Frontal cortex (tissue), 4 donors: ENCODE results near the gene DUSP8. TPM values are rescaled to one million over a fixed set of nuclear protein-coding genes. Genes with fewer than 3 reads are reported as not detected.
"Not testable (repeated sequence)": the region's sequence is repeated elsewhere in the genome, so short reads cannot be mapped to it uniquely, and the experiment has no call there.

Experiments
- DNase-seq, 2 donors: peaks; one replicate each; pipeline ENCODE4 v3.0.0; 2012; ENCODE audit warnings: low spot score in 2 of 2
- FAIRE-seq: peaks from 2 replicates; lab custom pipeline; 2012; peaks lifted over from hg19 to GRCh38; lab: Jason Lieb, UNC
- total RNA-seq: library from RNA; depleted of rRNA; stranded (reverse); fragments of >200 nt; gene quantifications from one replicate; pipeline ENCODE4 v1.2.3, GENCODE V29; 2014
- donor health status: control.
- donor health status: control.
- donor health status: control.

The DUSP8 gene, protein sequence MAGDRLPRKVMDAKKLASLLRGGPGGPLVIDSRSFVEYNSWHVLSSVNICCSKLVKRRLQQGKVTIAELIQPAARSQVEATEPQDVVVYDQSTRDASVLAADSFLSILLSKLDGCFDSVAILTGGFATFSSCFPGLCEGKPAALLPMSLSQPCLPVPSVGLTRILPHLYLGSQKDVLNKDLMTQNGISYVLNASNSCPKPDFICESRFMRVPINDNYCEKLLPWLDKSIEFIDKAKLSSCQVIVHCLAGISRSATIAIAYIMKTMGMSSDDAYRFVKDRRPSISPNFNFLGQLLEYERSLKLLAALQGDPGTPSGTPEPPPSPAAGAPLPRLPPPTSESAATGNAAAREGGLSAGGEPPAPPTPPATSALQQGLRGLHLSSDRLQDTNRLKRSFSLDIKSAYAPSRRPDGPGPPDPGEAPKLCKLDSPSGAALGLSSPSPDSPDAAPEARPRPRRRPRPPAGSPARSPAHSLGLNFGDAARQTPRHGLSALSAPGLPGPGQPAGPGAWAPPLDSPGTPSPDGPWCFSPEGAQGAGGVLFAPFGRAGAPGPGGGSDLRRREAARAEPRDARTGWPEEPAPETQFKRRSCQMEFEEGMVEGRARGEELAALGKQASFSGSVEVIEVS
- total RNA-seq, result 4.1 TPM

DNA sequence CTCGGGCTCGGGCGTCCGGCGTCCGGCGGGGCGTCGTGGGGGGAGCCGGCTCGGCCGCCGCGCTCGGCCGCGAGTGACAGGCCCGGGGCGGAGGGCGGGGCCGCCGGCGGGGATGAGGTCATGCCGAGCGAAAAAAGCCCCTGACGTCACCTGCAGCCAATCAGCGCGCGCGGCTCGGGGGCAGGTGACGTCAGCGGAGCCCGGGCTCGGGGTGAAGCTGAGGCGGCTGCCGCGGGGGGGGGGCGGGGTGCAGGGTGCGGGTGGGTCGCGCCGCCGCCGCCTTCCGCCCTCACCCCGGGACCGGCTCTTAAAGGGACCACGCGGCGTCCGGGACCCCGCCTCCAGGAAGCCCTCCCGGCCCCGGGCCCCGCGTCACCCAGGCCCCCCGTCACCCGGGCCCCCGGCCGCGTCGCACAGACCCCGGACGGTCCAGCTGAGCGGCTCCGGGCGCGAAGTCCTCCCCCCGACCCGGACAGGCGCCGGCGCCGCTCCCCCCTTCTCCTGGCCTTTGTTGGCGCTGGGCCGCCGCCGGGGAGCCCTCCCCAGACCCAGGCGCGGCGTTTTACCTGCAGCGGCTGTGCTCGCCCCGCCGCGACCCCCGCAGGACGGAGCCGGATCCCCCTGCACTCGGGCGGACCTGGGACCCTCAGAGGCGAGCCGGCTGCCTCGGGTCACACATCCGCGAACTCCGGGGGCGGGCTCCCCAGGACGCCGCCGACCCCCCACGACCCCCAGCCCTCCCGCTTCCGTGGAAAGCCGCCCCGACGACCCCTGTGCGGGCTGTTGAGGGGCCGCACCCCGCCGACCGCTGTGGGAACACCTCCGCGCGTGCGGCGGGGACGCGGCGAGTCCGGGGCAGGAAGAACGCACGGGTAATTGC is at the start of gene DUSP8:
TSS of gene DUSP8 (minus strand) at position 75 of the 880 bp plus-strand sequence. CDS start 6,445 bp downstream, outside the sequence.
- FAIRE-seq (no peak), DNase-seq (peak; percentile 98)

DNA sequence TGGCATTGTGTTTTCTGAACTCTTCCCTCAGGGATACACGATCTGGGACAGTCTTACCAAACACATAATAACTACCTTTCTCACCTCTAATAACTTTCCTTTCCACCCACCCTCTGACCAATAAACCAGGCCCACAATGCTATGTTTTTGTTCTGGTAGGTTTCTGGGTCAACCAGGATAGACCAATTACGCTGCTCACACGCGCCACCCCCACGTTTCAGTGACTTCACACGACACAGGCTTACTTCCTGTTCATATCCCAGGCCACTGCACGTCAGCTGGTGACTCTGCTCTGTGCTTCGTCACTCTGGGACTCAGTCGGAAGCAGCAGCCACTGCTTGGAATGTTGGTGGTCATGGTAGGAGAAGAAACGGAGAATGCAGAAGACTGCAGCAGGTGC is 47.4 kb upstream of the DUSP8 start:
- FAIRE-seq, result no peak

DNA sequence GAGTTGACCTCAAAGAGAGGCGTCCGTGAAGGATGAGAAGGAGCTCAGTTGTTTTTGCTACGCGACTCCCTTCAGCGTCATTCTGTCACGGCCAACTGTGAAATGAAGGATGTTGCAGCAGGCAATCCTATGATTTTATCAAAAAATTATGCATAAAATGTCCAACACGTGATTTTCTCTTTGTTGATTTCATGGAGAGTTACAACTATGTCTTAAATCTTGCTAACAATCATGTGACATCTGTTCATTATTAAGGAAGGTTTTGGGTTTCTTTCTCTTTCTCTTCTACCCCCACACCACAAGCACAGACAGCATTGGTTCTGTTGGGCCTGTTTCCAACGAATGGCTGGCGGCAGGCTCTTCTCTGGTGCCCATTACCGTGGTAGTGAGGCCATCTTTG is 46.2 kb upstream of the DUSP8 start:
- FAIRE-seq, result no peak
- no peak for DNase-seq

More for the DNA sequence above, 47.4 kb upstream of the DUSP8 start:
- no peak for DNase-seq

DNA sequence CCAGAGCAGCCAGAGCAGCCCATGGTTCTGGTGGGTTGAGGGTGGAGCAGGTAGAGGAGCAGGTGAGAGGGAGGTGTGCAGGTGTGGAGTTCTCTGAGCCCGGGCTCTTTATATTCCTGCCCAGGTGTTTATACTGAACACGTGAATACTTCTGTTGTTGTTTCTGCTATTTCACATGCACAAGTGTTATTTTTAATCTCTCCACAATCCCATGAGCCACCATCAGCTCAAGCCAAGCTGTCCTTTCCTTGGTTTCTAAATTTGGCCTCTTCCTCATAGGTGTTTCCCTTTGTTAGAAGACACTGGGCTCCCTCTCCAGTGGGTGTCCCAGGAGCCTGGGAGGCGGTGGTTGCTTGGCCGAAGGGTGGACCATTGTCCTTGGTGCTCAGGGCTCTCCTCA is 36.3 kb upstream of the DUSP8 start, which contains the start of gene KRTAP5-3:
TSS of gene KRTAP5-3 (minus strand) at position 101 of the 400 bp plus-strand sequence. CDS start at position 23, 78 bp downstream.
- no peak for FAIRE-seq
- DNase-seq, result no peak

DNA sequence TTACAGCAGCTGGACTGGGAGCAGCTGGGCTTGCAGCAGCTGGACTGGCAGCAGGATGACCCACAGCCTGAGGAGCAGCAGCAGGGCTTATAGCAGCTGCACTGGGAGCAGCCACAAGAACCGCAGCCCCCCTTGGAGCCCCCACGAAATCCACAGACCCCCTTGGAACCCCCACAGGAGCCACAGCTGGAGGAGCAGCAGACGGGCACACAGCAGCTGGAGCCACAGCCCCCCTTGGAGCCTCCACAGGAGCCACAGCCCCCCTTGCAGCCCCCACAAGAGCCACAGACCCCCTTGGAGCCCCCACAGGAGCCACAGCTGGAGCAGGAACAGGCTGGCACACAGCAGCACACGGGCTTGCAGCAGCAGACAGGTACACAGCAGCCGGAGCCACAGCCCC is 35.8 kb upstream of the DUSP8 start:
- not testable (repeated sequence) for FAIRE-seq

DNA sequence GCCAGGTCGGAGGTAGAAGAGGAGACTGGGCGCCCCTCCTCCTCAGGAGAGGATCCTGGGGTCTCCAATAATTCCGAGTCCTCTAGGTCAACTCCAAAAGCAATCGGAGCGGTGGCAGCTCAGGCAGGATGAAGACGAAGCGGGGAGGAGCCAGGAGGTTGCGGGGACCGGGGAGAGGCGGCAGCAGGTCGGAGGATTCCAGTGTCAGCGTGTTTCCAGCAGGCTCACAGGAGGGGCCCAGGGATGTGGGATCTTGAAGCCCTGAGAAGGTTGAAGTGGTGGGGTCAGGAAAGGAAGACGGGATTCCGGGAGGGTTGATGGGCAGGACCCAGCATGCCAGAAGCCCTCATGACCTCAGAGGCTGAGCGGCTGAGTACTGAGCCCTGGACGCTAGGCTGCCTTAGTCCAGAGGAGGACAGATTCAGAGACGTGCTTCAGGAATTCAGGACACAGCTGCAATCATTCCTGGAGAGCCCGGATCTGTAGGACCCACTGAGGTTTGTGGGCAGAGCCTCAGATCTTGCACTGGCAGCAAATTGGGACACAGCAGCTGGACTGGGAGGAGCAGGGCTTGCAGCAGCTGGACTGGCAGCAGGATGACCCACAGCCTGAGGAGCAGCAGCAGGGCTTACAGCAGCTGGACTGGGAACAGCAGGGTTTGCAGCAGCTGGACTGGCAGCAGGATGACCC is 35.2 kb upstream of the DUSP8 start:
- FAIRE-seq, DNase-seq: not testable (repeated sequence)

More for the DNA sequence above, 35.8 kb upstream of the DUSP8 start:
- not testable (repeated sequence) for DNase-seq

DNA sequence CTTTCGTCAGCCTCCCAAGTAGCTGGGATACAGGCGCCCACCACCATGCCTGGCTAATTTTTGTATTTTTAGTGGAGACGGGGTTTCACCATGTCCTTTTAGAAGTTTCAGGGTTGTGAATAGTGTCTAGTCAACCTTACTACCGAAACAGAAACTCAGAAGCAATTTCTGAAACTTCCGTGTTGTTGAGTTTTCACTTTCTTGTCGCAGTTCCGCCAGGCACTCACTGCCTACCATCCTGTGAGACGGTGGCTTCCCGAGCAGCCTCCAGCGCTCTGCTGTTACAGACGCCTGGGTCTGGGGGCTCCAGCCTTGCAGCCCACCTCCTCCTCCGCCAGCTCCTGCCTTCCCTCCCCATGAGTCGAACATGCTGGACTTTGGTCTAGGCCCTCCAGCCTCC is 33.9 kb upstream of the DUSP8 start:
- not testable (repeated sequence) for DNase-seq, FAIRE-seq

DNA sequence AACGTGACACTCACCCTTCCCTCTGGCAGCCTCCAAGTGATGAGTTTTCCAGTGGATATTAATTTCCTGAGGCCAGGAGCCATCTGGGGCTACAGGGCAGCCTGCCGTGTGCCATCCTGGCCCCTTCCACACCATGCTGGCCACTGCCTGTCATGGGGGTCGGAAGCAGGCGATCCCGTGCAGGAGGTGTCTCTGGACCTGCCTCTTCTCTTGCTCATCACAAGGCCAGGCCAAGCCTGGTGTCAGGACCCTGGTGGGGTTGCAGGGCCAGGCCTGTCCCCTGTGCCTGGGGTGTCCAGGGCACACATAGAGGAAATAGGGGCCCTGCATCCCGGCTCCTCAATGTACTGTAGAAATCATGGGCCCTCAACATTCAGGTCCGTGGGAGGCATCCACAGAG is 32.6 kb upstream of the DUSP8 start:
- DNase-seq (no peak), FAIRE-seq (no peak)

DNA sequence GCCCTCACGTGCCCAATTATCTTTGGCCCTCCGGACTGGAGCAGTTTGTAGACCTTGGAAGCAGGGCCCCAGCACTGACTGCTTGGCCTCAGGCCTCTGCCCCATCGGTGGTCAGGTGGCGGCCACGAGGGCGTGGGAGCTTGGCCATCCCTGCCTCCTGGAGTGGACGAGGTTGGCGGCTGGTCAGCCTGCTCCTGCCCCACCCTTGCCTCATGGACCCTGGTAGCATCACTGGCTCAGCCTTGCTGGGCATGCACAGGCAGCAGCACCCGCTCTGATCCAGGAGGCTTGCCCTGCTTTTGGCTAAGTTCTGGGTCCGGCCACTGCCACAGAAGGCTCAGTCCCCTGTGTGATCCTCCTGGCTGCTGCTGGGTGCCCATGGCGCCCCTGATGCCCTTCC is 32.1 kb upstream of the DUSP8 start:
- FAIRE-seq, result no peak
- DNase-seq, result no peak

DNA sequence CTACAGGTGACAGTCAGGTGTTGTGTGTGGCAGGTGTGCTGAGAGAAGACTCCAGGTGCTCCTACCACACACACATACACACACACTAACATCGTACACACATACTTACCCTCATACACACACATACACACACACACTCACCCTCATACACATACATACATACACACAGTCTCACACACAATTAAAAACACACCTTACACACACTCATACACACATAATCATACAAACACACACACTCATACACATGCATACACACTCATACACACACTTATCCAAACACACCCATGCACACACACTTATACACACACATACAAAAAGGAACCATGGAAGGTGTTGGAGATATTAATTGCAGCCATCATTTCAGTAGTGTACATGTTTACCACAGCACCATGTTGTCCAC is 31.6 kb upstream of the DUSP8 start:
- FAIRE-seq (no peak), DNase-seq (no peak)

DNA sequence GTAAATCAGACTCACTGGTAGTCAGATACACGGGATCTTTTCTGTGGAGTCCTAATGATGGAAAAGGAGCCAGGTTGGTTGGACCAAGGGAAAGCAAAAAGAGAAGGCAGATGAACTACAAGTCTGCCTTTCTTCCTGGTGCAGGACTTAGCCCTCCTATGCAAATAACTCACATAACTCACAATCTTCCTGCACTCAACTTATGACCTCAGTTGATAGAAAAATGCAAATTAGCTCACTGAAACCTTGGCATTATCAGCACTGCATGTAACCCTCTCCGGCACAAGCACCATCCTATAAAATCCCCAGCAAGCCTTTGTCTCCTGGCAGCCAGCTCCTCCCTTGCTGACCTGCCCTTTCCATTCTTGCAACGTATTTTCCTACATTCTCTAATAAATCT is 29.6 kb upstream of the DUSP8 start:
- FAIRE-seq, DNase-seq: not testable (repeated sequence)

DNA sequence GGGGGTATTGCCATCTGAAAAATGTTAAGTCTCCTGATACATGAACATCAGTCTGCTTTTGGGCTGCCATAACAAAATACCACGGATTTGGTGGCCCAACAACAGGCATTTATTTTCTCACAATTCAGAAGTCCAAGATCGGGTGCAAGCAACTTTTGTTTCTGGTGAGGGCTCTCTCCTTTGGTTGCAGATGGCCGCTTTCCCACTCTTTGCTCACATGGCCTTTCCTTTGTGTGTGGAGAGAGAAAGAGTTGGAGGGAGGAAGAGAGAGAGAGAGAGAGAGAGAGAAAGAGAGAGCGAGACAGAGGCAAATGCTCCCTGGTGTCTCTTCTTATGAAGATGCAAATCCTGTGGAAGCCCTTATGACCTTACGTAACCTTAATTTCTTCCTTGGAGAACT is 28.6 kb upstream of the DUSP8 start:
- FAIRE-seq, result no peak

DNA sequence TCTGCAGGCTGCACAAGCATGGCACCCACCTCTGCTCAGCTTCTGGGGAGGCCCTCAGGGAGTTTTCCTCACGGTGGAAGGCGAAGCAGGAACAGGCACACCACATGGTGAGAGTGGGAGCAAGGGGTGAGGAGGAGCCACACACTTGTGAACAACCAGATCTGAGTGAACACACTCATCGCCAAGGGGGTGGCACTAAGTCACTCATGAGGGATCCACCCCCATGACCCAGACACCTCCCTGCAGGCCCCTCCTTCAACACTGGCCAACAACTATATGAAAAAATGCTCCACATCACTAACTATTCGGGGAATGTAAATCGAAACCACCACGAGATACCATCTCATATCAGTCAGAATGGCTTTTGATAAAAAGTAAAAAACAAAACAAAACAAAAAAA is 26.7 kb upstream of the DUSP8 start:
- DNase-seq, result no peak
- FAIRE-seq, result no peak

More for the DNA sequence above, 28.6 kb upstream of the DUSP8 start:
- no peak for DNase-seq

DNA sequence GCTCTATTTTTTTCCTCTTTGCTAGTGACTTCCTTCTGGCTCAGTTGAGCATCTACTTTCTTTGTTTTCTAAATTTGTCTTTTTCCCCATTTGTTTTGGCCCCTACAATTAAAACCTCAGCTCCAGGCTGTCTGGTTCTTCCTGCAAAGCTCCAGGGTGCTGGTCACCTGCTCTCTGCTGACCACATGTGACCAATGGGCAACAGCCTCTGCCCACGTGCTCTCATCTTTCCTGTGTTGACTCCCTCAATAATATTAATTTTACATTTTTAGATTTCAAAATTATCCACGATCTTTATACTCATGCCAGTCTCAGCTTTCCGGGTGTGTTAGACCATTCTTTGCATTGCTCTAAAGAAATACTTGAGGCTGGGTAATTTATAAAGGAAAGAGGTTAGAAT is 26.3 kb upstream of the DUSP8 start:
- not testable (repeated sequence) for DNase-seq, FAIRE-seq

DNA sequence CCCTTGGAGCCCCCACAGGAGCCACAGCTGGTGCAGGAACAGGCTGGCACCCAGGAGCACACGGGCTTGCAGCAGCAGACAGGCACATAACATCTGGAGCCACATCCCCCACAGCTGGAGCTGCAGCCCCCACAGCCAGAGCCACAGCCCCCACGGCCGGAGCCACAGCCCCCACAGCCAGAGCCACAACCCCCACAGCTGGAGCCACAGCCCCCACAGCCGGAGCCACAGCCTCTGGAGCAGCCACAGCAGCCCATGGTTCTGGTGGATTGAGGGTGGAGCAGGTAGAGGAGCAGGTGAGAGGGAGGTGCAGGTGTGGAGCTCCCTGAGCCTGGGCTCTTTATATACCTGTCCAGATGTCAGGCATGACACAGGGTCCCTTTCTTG is 25.9 kb upstream of the DUSP8 start, which contains the start of gene KRTAP5-2:
TSS of gene KRTAP5-2 (minus strand) at position 301 of the 387 bp plus-strand sequence. CDS start at position 257, 44 bp downstream.
- FAIRE-seq (no peak), DNase-seq (no peak)

DNA sequence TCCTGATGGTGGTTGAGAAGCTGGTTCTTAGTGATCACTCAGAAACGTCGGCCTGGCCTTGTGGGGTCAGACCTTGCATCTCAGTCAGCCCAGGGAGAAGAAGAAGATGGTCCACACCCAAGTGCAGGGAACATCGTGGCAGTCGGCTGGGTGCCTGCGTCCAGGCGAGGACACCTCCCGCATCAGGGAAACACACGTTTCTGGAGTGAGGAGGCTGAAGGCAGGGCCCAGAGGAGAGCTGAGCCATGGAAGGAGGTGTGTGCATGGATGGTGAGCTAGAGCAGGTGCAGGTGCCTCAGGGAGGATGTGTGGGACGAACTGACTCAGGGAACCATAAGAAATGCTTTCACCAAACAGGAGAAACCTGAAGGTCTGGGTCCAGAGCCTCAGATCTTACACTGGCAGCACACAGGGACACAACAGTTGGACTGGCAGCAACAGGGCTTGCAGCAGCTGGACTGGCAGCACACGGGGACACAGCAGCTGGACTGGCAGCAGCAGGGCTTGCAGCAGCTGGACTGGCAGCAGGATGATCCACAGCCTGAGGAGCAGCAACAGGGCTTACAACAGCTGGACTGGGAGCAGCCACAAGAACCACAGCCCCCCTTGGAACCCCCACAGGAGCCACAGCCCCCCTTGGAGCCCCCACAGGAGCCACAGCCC is 25.4 kb upstream of the DUSP8 start:
- no peak for FAIRE-seq
- DNase-seq, result no peak

DNA sequence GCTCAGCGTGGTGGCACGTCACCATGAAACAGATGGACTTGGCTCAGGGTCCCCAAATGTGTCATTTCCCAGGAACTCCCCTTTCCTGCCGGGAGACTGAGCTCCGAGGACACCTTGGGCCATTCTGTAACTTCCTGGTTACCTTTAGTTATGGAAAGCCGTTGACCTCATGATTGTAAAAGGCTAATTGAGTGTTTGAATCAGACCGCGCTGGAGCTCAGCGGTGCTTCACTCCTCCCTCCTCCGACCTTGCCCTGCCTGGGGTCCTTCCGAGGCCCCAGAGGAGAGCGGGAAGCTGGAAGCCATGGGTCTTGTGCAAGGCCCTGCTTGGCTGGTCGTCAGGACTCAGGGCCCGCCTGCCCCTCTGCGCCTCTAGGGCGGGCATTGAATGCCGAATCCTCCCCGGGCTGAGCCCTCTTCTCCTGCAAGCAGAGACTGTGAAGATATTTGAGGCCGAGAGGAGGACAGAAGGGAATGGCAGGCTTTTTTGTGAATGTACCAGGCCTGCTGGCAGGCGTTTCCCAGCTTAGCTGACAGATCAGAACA is 24.6 kb upstream of the DUSP8 start:
- DNase-seq, FAIRE-seq: not testable (repeated sequence)

DNA sequence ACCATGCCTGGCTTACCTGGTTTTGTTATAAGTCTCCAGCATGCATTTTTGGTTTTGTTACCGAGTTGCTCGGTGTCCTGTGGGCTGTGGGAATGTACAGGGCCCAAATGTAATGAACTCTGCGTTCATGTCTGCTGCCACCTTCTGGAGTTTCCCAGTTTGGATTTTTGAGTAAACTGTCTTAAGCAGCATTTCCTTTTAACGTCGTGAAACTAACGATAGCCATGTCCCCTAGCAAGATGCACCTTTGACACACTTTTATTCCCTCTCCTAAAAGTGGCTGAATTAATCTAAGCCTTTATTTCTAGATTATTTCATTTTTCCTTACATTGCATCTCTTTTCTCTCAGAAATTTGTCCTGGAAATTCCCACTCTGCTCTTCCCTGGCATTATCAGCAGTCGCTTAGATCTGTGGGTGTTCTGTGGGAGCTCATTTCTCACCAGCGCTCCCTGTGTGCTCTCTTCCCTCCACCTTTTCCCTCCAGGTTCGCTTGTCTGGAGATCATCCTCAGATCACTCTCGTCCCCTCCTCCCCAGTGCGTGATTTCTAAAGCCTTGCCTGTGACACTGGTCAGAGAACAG is 24.0 kb upstream of the DUSP8 start:
- not testable (repeated sequence) for FAIRE-seq, DNase-seq
